Spleen (tissue), 11 donors: Measurements from ENCODE around the gene KREMEN1. TPM values are rescaled to one million over a fixed set of nuclear protein-coding genes. Genes with fewer than 3 reads are reported as not detected.
"Not testable (repeated sequence)": the region's sequence is repeated elsewhere in the genome, so short reads cannot be mapped to it uniquely, and the experiment has no call there.

ENCODE experiments used
- DNase-seq: peaks from one replicate; pipeline ENCODE4 v3.0.0-alpha.2; 2020
- H3K27ac ChIP-seq, 8 donors: fragments of 200-600 bp; sonication (generic) in 7 of 8; 1 replicate in 4 of 8; 2 replicates in 4 of 8; pipeline versions ENCODE4 v1.5.0 to v1.8.0; 2016 to 2021; ENCODE audit warnings: inconsistent platforms in 4 of 8, mild to moderate bottlenecking in 4 of 8, moderate library complexity in 1 of 8
- H3K27me3 ChIP-seq, 7 donors: fragments of 200-600 bp; sonication (generic) in 6 of 7; replicated peaks in 1 of 7; 1 replicate in 4 of 7; 2 replicates in 3 of 7; pipeline versions ENCODE4 v1.5.0 to v1.8.0; 2016 to 2021; ENCODE audit warnings: inconsistent platforms in 3 of 7, mild to moderate bottlenecking in 1 of 7
- H3K36me3 ChIP-seq, 6 donors: fragments of 200-600 bp; sonication (generic) in 5 of 6; 1 replicate in 4 of 6; 2 replicates in 2 of 6; pipeline versions ENCODE4 v1.5.0 to v1.8.0; 2016 to 2021; ENCODE audit warnings: inconsistent platforms in 2 of 6
- H3K4me1 ChIP-seq, 6 donors: fragments of 200-600 bp; sonication (generic) in 5 of 6; 1 replicate in 3 of 6; 2 replicates in 3 of 6; pipeline versions ENCODE4 v1.5.0 to v1.8.0; 2016 to 2021; ENCODE audit warnings: inconsistent platforms in 3 of 6
- H3K4me3 ChIP-seq, 8 donors: fragments of 200-600 bp; sonication (generic) in 7 of 8; 1 replicate in 4 of 8; 2 replicates in 4 of 8; pipeline versions ENCODE4 v1.5.0 to v1.8.0; 2016 to 2021; ENCODE audit warnings: inconsistent platforms in 4 of 8, mild to moderate bottlenecking in 4 of 8, moderate library complexity in 2 of 8
- H3K9me3 ChIP-seq, 8 donors: fragments of 200-600 bp; sonication (generic) in 7 of 8; 1 replicate in 4 of 8; 2 replicates in 4 of 8; pipeline versions ENCODE4 v1.5.0 to v1.8.0; 2016 to 2021; ENCODE audit warnings: inconsistent platforms in 4 of 8
- CTCF ChIP-seq, 11 experiments: fragments of 200-600 bp in 7 of 11; fragments of 450-650 bp in 4 of 11; sonication (generic) in 4 of 11; IDR thresholded peaks in 8 of 11; conservative IDR thresholded peaks in 3 of 11; 1 replicate in 7 of 11; 2 replicates in 4 of 11; pipeline versions ENCODE4 v1.4.0 to v1.8.0; 2016 to 2021; ENCODE audit warnings: antibody characterized with exemption in 11 of 11, inconsistent platforms in 4 of 11, mild to moderate bottlenecking in 1 of 11
- POLR2A ChIP-seq, 3 donors: fragments of 450-650 bp; IDR thresholded peaks; one replicate each; pipeline ENCODE4 v1.5.1; 2017; ENCODE audit warnings: antibody characterized with exemption in 3 of 3, mild to moderate bottlenecking in 1 of 3
- POLR2AphosphoS5 ChIP-seq, 3 donors: sonication (generic); formaldehyde crosslinking; IDR thresholded peaks; one replicate each; pipeline ENCODE4 v1.5.1; 2017; ENCODE audit warnings: antibody characterized with exemption in 3 of 3
- WGBS, 5 donors: extraction: QIAGEN DNeasy Blood & Tissue Kit in 3 of 5; methylation state at CpG; one replicate each; pipeline versions ENCODE4 v1.1.5 to v1.1.7; 2013 to 2018; 5-methylcytosine and 5-hydroxymethylcytosine counted together
- intact Hi-C: fragments of 100-400 bp; cut with DNase I; formaldehyde crosslinking; loops from one replicate; pipeline ENCODE4 v1.15.0; 2023; ENCODE audit warnings: low total_unique reads
- polyA plus RNA-seq, 3 donors: library from polyadenylated mRNA; stranded (reverse); fragments of 200-250 nt; gene quantifications; one replicate each; pipeline ENCODE4 v1.2.1, GENCODE V29; 2013
- total RNA-seq, 7 donors: library from RNA; depleted of rRNA in 3 of 7; stranded (reverse); fragments of >200 nt in 3 of 7; fragmentation: NEBNext Ultra II Directional in 4 of 7; extraction: Animal tissue kit (Norgen Biotek cat#: 25700) in 4 of 7; gene quantifications; one replicate each; pipeline versions ENCODE4 v1.1.0 to v1.2.1, GENCODE V29; 2016 to 2021
- donor health status: healthy with polysubstance abuse.
- donor health status: DM: no; HTN: no; CAD: no; lungs with moderate emphysema.
- donor health status: DM: no; HTN: no; CAD: no.
- donor health status: Bipolar disorder and iron deficiency.
- donor health status: healthy.
- donor health status: DM: no; HTN: no; CAD: no.
- donor health status: DM: yes; HTN: yes; CAD: no.

Gene KREMEN1
- total and polyA plus RNA-seq, 10 donors, result 1.5 to 41.3 (median 25.1) TPM

GRCh38 chr22:29117799-29118477, 45.1 kb downstream of the KREMEN1 start:
- DNase-seq, result no peak
- peak in 1 of 3 donors; percentile 62 for TF ChIP-seq POLR2AphosphoS5 (IDR thresholded peaks at IDR 0.05)
- TF ChIP-seq POLR2A (IDR thresholded peaks at IDR 0.05), result no peak
- TF ChIP-seq CTCF (IDR thresholded peaks at IDR 0.05 in 8 of 11, conservative IDR thresholded peaks at IDR 0.05 in 3 of 11), result no peak
- no peaks in the 10 kb centered on the region for H3K36me3 ChIP-seq
- H3K9me3 ChIP-seq, result peaks cover 0 to 6% (median 0%) of the 10 kb centered on the region in 8 donors
- no peaks in the 10 kb centered on the region for H3K4me1 ChIP-seq
- WGBS, 5 donors, result 59 to 88% (median 75%) methylated on average over 6 of the region's 6 CpGs
- H3K27ac ChIP-seq, result peak overlapping the region in 7 of 8 donors; percentile 44 to 86 (median 76)
- no peaks in the 10 kb centered on the region for H3K27me3 ChIP-seq
- intact Hi-C loops, result no loop called here
- peak overlapping the region in 1 of 8 donors; percentile 41 for H3K4me3 ChIP-seq

- DNase-seq, result not testable (repeated sequence)
Observed at GRCh38 chr22:29120098-29120912, 47.5 kb downstream of the KREMEN1 start.

GRCh38 chr22:29121124-29121523, 48.3 kb downstream of the KREMEN1 start:
- no peaks in the 10 kb centered on the region for H3K27me3 ChIP-seq
- H3K27ac ChIP-seq, result no peak overlapping the region
- peaks cover 0 to 14% (median 0%) of the 10 kb centered on the region in 6 donors for H3K36me3 ChIP-seq
- intact Hi-C loops, result no loop called here
- peaks cover 0 to 6% (median 0%) of the 10 kb centered on the region in 8 donors for H3K9me3 ChIP-seq
- 82 to 87% (median 85%) methylated on average over 5 of the region's 5 CpGs for WGBS, 5 donors
- DNase-seq, result no peak
- no peak overlapping the region for H3K4me3 ChIP-seq
- no peaks in the 10 kb centered on the region for H3K4me1 ChIP-seq
- TF ChIP-seq POLR2AphosphoS5 (IDR thresholded peaks at IDR 0.05) (no peak), POLR2A (IDR thresholded peaks at IDR 0.05) (no peak), CTCF (IDR thresholded peaks at IDR 0.05 in 8 of 11, conservative IDR thresholded peaks at IDR 0.05 in 3 of 11) (no peak)

More at GRCh38 chr22:29120098-29120912, 47.5 kb downstream of the KREMEN1 start:
- H3K4me1 ChIP-seq, H3K4me3 ChIP-seq, H3K36me3 ChIP-seq, H3K27me3 ChIP-seq, H3K9me3 ChIP-seq, H3K27ac ChIP-seq, intact Hi-C loops: not testable (repeated sequence)
- WGBS, 5 donors, result 75 to 89% (median 86%) methylated on average over 6 of the region's 7 CpGs

DNA sequence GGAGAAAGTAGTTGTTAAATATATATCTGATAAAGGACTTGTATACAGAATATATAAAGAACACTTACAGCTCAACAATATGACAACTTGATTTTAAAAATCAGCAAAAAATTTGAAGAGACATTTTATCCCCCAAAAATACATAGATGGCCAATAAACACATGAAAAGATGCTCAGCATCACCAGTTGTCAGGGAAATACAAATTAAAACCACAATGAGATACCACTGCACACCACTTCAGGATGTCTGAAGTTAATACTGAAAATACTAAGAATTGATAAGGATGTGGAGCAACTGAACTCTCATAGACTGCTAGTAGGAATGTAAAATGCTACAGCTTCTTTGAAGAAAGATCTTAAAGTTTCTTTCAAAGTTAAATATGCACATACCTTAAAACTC, 49.2 kb downstream of the KREMEN1 start:
- no peak for TF ChIP-seq POLR2A (IDR thresholded peaks at IDR 0.05)
- TF ChIP-seq CTCF (IDR thresholded peaks at IDR 0.05 in 8 of 11, conservative IDR thresholded peaks at IDR 0.05 in 3 of 11), result no peak
- TF ChIP-seq POLR2AphosphoS5 (IDR thresholded peaks at IDR 0.05), result no peak
- Histone ChIP-seq H3K27ac (no peak overlapping the region), H3K4me1 (no peaks in the 10 kb centered on the region), H3K9me3 (peaks cover 0 to 6% (median 0%) of the 10 kb centered on the region in 8 donors), H3K36me3 (peaks cover 0 to 17% (median 0%) of the 10 kb centered on the region in 6 donors), H3K27me3 (no peaks in the 10 kb centered on the region), H3K4me3 (no peak overlapping the region)
- DNase-seq, result no peak
- intact Hi-C loops, result no loop called here
